ENCODE data around the gene QRICH1. TPM values are rescaled to one million over a fixed set of nuclear protein-coding genes. Genes with fewer than 3 reads are reported as not detected.
A peak's percentile ranks its signal among the peaks of the same experiment; 100 is the strongest.

The QRICH1 gene
- polyA plus RNA-seq, 3 donors, result 20.3 to 42.2 (median 22.0) TPM

GRCh38 chr3:48990636-48991469, 103.0 kb downstream of the QRICH1 start:
- H3K27ac ChIP-seq (ENCODE audit: low read depth, low read length), result no peak overlapping the region
- WGBS, 3 donors, result 3 to 8% (median 6%) methylated on average over 40 of the region's 40 CpGs

GRCh38 chr3:48989796-48990635, 103.9 kb downstream of the QRICH1 start, which contains the start of gene P4HTM:
Gene P4HTM, plus strand, starts transcription at chr3:48990241. Its CDS starts 16 bp downstream, at chr3:48990257.
- peak within 1 kb of the TSS; percentile 5 for H3K27ac ChIP-seq (ENCODE audit: low read depth, low read length)
- WGBS, 3 donors, result 0 to 1% (median 1%) methylated on average over 69 to 91 of the region's 91 CpGs

DNA sequence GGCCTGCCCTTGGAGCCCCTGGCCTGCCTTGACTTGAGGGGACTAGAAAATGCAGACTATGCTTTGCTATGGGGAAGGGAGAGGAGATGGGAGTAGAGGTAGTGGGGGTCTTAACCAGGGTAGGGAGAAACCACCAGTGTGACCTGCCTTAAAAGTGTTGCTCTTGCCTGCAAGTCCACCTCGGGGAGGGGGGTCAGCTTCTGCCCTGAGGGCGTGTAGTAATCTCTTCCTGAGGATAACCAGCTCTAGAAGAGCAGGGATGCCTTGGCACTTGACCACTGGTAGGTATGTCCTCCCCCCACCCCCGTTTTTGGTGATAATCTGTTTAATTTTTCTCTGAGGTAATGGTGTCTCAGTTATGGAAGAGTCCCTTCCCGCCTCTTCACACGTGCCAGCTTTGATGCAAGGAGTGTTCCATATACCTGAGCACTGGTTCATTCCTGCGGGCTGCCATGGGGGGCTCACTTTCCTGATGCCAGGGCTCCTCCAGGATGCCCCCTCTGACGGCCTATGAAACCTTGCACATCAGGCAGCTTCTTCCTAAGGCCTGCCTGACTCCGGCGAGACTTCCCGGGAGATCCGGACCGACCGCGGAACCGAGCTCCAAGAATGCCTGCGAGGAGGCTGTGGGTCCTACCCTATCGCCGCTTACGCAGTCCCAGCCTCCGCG, 104.6 kb downstream of the QRICH1 start:
- 3 to 6% (median 4%) methylated on average over 21 of the region's 21 CpGs for WGBS, 3 donors

DNA sequence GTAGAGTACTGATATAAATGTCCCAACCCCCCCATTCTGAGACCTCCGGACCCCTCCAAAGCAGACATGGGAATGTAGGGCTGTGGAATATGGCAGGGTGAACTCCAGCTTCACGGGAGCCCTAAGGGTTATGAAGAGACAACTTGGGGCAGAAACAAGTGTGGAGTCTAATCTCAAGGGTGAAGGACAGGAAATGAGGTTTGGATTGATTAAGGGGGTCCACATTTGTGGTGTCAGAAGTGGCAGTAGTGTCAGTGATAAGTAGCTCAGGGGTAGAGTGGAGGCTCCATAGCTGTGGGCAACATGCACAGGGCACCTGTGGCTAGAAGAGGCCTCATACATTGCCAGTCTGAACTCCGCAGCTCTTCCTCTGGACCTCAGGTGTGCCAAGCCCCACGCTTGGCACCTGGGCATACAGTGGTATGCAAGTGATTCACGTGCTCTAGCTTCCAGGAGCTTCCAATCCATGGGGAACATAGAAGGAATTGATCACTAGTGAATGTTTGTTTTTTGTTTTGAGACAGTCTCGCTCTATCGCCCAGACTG, 108.0 kb downstream of the QRICH1 start:
- no peak overlapping the region for H3K27ac ChIP-seq (ENCODE audit: low read depth, low read length)
- WGBS, 3 donors, result 83 to 95% (median 92%) methylated on average over 7 of the region's 7 CpGs

More for the DNA sequence above, 104.6 kb downstream of the QRICH1 start:
- H3K27ac ChIP-seq (ENCODE audit: low read depth, low read length), result peak overlapping the region; percentile 5

GRCh38 chr3:48984663-48985062, 109.2 kb downstream of the QRICH1 start:
- H3K27ac ChIP-seq (ENCODE audit: low read depth, low read length), result no peak overlapping the region

GRCh38 chr3:48983096-48983495, 110.8 kb downstream of the QRICH1 start:
- WGBS, 3 donors, result 93 to 98% (median 97%) methylated on average over 4 of the region's 4 CpGs
- no peak overlapping the region for H3K27ac ChIP-seq (ENCODE audit: low read depth, low read length)

DNA sequence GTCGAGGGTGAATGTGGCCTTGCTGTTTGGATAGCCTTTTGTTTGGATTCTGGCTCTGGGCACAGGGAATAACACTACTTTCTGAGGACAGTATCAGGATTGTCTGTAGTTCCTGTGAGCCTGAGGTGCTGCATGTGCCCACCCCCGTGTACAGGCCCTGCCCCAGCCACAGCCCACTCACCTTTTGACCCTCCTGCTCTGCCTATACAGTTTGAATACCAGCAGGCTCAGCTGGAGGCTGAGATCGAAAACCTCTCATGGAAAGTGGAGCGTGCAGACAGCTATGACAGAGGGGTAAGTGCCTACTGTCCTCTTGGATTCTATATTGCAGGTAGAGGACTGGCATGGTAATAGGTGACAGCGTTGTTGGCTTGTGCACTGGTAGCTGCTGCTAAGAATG, 111.2 kb downstream of the QRICH1 start:
- H3K27ac ChIP-seq (ENCODE audit: low read depth, low read length), result no peak overlapping the region
- WGBS, 3 donors, result 83 to 90% (median 84%) methylated on average over 5 of the region's 5 CpGs

- no peak overlapping the region for H3K27ac ChIP-seq (ENCODE audit: low read depth, low read length)
Measured at GRCh38 chr3:48982016-48982415, 111.9 kb downstream of the QRICH1 start.

- 91 to 97% (median 93%) methylated on average over 4 of the region's 4 CpGs for WGBS, 3 donors
- no peak overlapping the region for H3K27ac ChIP-seq (ENCODE audit: low read depth, low read length)
Measured at GRCh38 chr3:48980295-48980694, 113.6 kb downstream of the QRICH1 start.

Other genes starting within 250 kb of the QRICH1 start
- gene PRKAR2A, start 246.2 kb downstream of the QRICH1 start, polyA plus RNA-seq, result 10 to 100 TPM in 2 of 3 donors, 1 to 10 TPM in 1; 7.3 to 16.8 (median 11.2) TPM
- 10 to 100 TPM; 18.9 to 31.6 (median 22.9) TPM for gene SLC25A20, start 195.2 kb downstream of the QRICH1 start, polyA plus RNA-seq
- 10 to 100 TPM; 24.7 to 49.6 (median 48.2) TPM for gene ARIH2, start 175.2 kb downstream of the QRICH1 start, polyA plus RNA-seq
- gene P4HTM, start 103.8 kb downstream of the QRICH1 start, polyA plus RNA-seq, result 10 to 100 TPM; 11.7 to 41.1 (median 20.2) TPM
- 10 to 100 TPM; 59.2 to 90.6 (median 69.6) TPM for gene WDR6, start 86.7 kb downstream of the QRICH1 start, polyA plus RNA-seq
- gene DALRD3, start 75.5 kb downstream of the QRICH1 start, polyA plus RNA-seq, result 10 to 100 TPM; 25.5 to 46.4 (median 25.9) TPM
- gene NDUFAF3, start 72.0 kb downstream of the QRICH1 start, polyA plus RNA-seq, result 100 to 1,000 TPM in 2 of 3 donors, 10 to 100 TPM in 1; 38.6 to 163 (median 120) TPM
- gene IMPDH2, start 64.7 kb downstream of the QRICH1 start, polyA plus RNA-seq, result 100 to 1,000 TPM; 124 to 247 (median 150) TPM
- gene QARS1, start 10.7 kb upstream of the QRICH1 start, polyA plus RNA-seq, result 100 to 1,000 TPM; 169 to 228 (median 189) TPM
- 10 to 100 TPM; 17.6 to 29.8 (median 19.3) TPM for gene USP19, start 26.8 kb upstream of the QRICH1 start, polyA plus RNA-seq
- 100 to 1,000 TPM in 2 of 3 donors, 10 to 100 TPM in 1; 90.5 to 300 (median 195) TPM for gene LAMB2, start 39.0 kb upstream of the QRICH1 start, polyA plus RNA-seq
- gene CCDC71, start 72.3 kb upstream of the QRICH1 start, polyA plus RNA-seq, result 10 to 100 TPM in 1 of 3 donors, 1 to 10 TPM in 2; 8.0 to 18.7 (median 9.1) TPM
- gene KLHDC8B, start 77.5 kb upstream of the QRICH1 start, polyA plus RNA-seq, result 10 to 100 TPM; 32.3 to 73.4 (median 43.5) TPM
- gene C3orf62, start 183.2 kb upstream of the QRICH1 start, polyA plus RNA-seq, result 1 to 10 TPM; 1.9 to 4.2 (median 3.9) TPM
- 10 to 100 TPM; 16.5 to 32.1 (median 30.4) TPM for gene USP4, start 246.0 kb upstream of the QRICH1 start, polyA plus RNA-seq